SHP77 treated with DMSO at 0.1 percent for 48 hours (cell line): Measurements from ENCODE around the gene RNF169.
"Not testable (repeated sequence)": the region's sequence is repeated elsewhere in the genome, so short reads cannot be mapped to it uniquely, and the experiment has no call there.

ENCODE experiments used
- DNase-seq: peaks from one replicate; lab custom pipeline; 2025; lab: John Stamatoyannopoulos, UW

RNF169 gene

DNA sequence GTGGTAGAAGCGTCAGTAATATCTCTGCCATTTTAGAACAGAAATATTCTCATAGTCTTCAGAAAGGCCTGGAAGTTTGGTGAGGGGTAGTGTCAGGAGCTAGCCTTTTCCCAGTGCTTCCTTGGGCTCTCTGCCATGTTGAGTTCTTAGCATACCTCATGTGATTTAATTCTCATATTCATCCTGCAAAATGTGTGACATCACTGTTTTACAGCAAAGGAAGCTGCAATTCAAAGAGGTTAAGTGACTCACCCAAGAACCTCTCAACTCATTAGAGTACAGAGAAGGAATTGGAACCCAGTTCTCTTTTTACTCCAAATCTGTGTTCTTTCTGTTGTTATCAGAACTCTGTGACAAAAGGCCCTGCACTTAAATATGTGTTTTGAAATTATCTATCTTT lies 72.1 kb downstream of the RNF169 start:
- DNase-seq, result no peak

- DNase-seq, result no peak
Observed at GRCh38 chr11:74822170-74822569, 73.5 kb downstream of the RNF169 start.

DNA sequence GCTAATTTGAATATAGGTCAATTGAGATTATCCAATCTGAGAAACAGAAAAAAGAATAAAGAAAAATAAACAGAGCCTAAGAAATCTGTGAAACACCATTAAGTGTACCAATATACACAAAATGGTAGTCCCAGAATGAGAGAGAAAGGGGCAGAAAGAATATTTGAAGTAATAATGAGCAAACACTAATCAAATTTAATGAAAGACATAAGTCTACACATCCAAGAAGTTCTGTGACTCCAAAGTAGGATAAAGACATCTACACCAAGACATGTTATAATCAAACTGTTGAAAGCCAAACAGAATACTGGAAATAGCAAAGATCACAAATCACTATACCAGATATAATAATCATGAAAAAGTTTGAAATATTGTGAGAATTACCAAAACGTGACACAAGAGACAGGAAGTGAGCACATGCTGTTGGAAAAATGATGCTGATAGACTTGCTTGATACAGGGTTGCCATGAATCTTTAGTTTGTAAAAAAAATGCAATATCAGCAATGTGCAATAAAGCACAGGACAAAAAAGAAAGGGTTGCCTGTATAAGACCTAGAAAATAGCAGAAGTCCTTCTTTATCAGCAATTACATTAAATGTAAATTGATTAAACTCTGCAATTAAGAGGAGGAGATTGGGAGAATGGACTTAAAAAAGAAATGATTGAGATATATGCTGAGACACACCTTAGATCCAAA lies 75.8 kb downstream of the RNF169 start:
- no peak for DNase-seq

GRCh38 chr11:74825596-74825995 lies 76.9 kb downstream of the RNF169 start:
- not testable (repeated sequence) for DNase-seq

DNA sequence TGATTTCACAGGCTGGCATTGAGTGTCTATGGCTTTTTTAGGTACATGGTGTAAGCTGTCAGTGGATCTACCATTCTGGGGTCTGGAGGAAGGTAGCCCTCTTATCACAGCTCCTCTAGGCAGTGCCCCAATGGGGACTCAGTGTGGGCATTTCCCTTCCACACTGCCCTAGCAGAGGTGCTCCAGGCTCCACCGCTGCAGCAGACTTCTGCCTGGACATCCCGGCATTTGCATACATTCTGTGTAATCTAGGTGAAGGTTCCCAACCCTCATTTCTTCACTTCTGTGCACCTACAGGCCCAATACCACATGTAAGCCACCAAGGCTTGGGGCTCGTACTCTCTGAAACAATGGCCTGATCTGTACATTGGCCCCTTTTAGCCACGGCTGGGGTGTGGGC lies 78.3 kb downstream of the RNF169 start:
- DNase-seq, result no peak

- DNase-seq, result no peak
Observed at GRCh38 chr11:74837191-74837590, 88.5 kb downstream of the RNF169 start.

GRCh38 chr11:74838188-74838587 lies 89.5 kb downstream of the RNF169 start:
- DNase-seq, result no peak

DNA sequence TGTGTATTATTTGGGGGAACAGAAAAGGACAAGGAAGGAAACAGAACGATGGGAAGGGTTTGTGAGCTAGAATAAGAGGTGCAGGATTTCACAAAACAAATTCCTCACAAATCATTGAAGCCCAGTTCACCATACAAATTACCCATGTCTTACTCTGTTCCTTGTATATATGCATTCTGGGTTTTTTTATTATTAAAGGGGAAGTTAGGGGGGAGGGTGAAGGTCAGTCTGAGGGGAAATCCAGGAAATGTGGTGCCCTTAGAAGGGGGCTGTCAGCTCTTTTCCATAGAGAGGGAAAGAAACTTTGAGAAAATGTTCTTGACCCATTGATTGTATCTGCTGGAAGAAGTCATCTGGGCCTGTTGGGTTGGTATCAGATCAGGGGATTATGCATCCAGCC lies 90.8 kb downstream of the RNF169 start:
- no peak for DNase-seq

- DNase-seq, result no peak
Observed at GRCh38 chr11:74839971-74840370, 91.3 kb downstream of the RNF169 start.

GRCh38 chr11:74840486-74840885 lies 91.8 kb downstream of the RNF169 start:
- no peak for DNase-seq

- no peak for DNase-seq
Observed at GRCh38 chr11:74842967-74843366, 94.3 kb downstream of the RNF169 start.

- no peak for DNase-seq
Observed at GRCh38 chr11:74844072-74844471, 95.4 kb downstream of the RNF169 start.

GRCh38 chr11:74844865-74845264 lies 96.2 kb downstream of the RNF169 start:
- no peak for DNase-seq

DNA sequence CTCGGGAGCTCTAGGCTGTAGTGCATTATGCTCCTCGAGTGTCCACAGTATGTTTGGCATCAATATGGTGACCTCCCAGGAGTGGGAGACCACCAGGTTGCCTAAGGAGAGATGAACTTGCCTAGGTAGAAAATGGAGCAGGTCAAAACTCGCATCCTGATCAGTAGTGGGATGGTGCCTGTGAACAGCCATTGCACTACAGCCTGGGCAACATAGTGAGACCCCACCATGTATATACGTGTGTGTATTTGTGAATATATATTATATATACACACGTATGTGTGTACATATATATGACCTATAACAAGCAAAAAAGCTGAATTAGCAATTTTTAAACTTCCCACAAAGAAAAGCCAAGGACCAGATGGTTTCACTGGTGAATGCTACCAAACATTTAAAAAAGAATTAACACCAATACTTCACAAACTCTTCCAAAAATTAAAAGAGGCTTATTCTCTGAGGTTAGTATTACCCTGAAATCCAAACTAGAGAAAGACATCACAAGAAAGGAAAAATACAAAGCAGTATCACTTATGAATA lies 97.4 kb downstream of the RNF169 start:
- DNase-seq, result no peak

DNA sequence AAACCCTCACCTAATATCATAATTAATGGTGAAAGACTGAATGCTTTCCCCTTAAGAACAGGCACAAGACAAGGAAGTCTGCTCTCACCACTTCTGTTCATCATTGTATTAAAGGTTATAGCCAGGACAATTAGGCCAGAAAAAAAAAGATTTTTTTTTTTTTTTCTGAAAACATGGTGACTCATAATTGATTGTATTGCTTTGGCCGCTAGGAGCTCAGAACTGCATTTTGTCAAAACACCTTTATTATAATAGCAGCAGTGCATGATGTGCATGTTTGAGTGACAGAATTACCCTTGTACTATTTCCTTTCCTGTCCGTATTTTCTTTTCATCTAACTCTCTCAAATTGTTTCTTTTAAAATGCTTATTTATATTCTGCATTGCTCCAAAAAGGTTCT lies 98.1 kb downstream of the RNF169 start:
- DNase-seq, result no peak

DNA sequence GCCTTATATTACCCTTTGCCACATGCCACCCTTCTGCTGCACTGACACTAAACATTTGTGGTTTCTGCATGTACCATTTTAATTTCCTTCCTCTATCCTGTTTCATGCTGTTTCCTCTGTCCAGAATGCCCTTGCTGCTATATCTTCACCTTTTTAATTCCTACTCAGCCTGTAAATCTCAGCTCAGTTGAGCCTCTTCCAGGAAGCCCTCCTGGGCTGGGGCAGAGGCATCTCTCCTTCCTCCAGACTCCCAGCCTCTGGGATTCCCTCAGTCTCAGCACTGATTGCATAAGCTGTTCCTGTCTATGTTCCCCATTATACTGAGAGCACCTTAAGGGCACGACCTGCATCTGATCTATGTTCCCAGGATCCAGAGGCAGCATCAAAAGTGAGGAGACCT lies 98.7 kb downstream of the RNF169 start:
- no peak for DNase-seq

- DNase-seq, result no peak
Observed at GRCh38 chr11:74847895-74848294, 99.2 kb downstream of the RNF169 start.

GRCh38 chr11:74849525-74850391 lies 101.1 kb downstream of the RNF169 start:
- DNase-seq, result no peak

- DNase-seq, result no peak
Observed at GRCh38 chr11:74853223-74853622, 104.6 kb downstream of the RNF169 start.

DNA sequence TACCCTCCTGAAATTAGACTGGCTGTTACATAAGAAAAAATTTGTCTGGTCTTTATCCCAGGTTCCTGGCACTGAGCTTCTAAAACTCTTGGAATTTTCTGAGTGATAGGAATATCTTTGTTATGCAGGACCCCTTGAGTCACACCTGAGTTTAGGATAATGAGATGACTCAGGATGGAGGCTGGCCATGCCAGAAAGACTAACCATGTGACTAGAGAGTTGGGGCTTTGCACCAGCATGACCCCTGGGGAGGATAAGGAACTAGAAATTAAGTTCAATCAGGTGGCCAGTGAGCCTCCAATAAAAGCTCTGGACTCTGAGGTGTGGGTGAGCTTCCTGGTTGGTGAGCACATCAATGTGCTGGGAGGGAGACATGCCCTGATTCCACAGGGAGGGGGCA lies 112.1 kb downstream of the RNF169 start:
- DNase-seq, result no peak

- no peak for DNase-seq
Observed at GRCh38 chr11:74863410-74863809, 114.8 kb downstream of the RNF169 start.

DNA sequence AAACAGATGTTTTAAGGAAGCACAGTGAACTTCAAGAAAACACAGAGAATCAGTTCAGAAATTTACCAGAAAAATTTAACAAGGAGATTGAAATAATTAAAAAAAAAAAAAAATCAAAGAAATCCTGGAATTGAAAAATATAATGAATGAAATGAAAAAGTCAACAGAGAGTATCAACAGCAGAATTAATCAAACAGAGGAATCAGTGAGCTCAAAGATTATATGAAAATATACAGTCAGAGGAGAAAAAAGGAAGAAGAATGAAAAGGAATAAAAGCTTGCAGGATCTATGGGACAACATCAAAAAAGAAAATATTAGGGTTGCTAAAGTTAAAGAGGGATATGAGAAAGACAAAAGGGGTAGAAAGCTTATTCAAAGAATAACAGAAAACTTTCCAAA lies 117.9 kb downstream of the RNF169 start:
- no peak for DNase-seq

DNA sequence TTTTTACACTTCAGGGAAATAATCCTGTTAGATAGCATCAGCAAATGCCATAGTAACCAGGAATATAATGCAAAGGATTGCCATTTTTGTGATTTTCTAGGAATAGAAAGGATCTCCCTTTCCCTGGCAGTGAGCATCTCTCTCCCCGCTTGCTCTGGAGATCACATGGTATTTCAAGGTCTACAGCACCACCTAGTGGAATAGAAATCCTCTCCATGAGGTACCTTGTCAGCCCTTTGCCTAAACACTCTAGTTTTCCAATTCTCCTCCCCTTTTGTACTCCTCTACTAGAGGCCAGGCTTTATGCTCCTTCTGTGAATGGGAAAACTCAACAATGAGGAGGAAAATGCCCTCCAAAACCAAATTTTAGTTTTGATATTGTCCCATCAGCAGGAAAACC lies 121.8 kb downstream of the RNF169 start:
- no peak for DNase-seq
